ENCODE measurements around the gene C1QL2.

The C1QL2 gene

GRCh38 chr2:119136093-119136492 lies 22.5 kb downstream of the C1QL2 start:
- peak; percentile 66 for DNase-seq

DNA sequence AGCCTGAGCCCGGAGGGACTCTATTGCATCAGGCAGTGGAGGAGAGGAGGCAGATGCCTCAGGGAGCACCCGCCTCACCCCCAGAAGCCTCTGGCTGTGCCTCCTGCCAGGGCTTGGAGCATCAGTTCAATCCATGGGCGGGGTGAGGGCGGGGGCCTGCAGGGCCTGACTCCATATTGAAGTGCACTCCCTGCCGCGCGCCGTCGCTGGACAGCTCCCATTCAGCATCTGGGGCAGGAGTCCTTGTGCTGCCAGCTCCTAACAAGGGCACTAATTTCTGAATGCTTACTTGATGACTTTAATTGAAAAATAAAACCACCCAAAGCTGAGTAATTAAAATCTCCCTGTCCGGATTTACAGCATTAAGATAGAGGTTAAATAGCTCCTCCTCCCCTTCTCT lies 23.8 kb downstream of the C1QL2 start:
- no peak for DNase-seq

GRCh38 chr2:119126650-119127049 lies 31.9 kb downstream of the C1QL2 start:
- no peak for DNase-seq

DNA sequence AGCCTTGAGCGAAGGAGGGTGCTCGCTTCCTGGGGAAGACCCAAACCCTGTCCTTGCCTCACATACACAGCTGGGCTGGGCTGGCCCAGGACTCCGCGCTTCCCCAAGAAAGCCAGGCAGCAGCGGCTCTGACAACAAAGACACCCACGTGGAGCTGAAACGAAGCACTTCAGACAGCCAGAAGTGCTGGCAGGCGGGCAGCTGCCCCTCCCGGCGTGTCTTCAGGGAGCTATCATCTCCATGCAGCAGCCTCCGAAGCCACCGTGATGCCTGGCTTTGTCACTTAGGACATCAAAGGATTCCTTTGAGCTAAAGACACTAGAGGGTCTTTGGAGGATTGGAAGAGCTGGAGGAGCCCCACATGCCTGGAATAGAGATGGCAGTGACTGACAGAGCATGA lies 35.2 kb downstream of the C1QL2 start:
- no peak for DNase-seq

DNA sequence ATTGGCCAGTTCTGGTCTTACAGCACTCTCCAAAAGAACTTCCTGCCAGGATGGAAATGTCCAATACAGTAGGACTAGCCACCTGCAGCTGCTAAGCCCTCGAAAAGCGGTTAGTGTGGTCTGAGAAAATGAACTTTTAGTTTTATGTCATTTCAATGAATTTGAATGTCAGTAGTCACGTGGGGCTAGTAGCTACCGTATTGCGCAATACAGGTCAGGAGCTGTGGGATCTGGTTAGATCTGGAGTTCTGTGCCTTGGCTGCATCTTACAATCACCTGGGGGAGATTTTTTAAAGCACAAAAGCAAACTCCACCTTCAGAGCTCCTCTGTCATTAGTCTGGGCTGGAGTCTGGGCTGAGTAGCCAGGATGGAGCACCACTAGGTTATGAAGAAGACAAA lies 35.9 kb downstream of the C1QL2 start:
- no peak for DNase-seq

DNA sequence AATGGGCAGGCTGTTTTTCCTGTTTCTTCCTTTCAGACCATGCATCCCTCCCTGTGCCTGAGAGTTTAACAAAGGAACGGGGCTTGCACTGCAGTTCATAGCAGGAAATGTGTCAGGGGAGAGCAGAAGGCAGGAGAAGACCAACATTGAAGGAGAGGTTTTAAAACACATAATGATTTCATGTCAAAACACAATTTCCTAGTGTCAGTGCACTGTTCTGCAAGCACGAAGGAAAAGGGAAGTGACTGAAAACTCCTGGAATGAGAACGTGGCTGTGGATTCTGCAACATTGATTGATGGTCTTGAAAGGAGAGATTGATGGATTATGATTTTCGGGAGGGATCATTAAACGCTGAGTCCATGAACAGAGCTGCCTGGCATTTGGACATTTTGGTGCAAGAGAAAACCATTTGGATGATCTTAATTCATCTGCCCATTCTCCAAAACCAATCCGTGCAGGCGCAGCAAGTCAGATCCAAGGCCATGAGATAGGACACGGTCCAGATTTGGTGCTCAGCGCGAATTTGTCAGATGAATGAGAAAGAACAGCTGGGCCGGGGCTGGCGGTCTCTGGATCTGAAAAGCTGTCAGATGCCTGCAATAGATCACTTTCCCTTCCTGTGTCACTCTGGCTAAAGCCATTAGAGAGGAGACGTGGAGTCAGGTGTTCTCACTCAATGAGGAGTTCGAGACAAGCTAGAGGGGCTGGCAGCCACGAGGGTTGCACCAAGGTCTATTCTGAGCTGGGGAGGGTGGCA lies 38.4 kb downstream of the C1QL2 start:
- DNase-seq: no peak

DNA sequence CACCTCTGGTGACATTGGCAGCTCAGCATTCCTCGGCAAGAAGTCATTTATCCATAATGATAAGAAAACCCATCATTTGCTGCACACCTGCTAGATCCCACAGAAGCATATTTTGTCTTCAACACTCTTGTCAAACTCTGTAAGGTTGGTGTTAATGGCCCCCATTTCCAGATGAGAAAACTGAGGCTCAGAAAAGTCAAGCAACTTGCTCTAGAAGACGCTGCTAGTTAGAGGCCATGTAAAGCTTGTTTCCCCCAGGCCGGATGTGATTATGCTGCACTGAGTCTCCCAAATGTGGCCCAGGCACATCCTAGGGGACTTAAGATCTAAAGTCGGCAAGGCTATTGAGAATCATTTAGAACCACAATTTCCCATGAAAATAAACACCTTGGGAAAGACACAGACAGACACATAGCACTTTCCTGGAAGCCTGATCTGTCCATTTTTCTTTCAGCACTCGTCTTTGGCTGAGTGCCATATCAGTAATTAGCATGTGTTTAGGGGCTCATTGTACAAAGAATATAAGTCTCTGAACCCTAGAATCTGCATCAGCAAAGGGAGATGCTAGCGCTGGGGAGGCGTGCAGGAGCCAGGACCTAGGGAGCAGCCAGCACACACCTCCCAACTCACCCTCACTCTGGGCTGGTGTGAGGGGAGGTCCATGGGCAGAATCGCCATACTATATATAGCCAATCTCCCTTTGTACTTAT lies 39.3 kb downstream of the C1QL2 start:
- DNase-seq: no peak

DNA sequence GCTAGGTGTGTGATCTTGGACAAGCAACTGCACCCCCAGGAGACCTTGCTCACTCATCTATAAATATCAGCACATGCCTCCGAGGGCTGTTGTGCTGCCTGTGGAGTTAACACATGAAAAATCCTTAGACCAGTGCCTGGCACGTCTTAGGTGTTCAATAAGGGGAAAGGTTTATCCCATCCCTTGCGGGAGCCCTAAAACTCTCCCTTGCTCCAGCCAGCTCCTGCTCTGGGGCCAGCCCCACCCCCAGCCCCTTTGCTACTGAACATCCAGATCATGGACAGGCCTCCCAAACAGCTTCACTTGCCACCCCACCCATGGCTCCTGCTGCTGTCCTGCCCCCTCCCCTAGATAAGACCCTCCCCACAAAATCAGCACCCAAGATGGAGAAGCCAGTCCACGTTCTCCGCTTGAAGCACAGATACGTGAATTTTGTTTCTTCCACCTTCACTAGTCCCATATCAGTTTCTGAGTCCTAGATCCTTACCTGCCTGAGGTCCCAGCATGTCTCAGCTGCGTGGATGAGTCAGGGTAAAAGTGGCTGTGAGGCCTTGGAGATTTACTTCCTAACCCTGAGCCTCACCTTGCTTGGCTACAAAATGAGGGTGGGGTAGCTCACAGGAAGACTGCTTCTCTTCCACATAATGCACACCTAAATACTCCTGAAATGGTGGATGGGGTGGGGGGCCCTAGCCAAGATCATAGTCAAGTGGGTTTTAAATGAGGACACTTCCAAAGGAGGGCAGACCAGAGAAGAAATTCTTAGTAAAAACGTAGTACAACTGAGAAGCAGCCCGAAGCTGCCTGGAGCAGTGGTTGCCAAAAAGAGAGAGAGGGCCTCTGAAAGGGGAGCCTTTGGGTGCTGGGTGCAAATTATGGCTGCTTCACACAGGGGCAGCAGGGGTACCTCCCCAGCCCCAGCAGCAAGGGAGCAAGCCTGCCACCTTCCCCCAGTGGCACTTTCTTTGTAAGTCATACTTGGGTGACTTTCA lies 40.4 kb downstream of the C1QL2 start:
- DNase-seq: no peak

DNA sequence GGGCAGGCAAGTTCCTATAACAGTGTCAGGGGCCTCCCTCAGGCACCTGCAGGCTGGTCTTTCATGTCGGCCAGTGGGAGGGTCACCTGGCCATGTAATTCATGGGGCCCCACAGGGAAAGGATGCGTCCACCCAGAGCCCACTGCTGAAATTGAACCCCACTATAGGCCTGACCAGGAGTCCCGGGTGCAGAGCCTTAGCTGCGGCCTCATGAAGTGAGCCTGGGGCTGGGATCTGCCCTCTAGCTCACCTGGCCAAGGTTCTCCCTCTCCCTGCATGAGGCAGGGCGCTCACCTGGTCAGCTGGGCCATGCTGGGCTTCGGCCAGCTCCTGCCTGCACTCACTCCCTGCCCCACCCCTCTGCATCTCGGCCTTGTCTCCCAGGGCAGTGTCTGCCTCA lies 41.1 kb downstream of the C1QL2 start:
- no peak for DNase-seq

GRCh38 chr2:119116411-119117295 lies 41.9 kb downstream of the C1QL2 start:
- DNase-seq: no peak

- no peak for DNase-seq
Observed at GRCh38 chr2:119114266-119114665, 44.3 kb downstream of the C1QL2 start.

GRCh38 chr2:119113489-119113770 lies 45.1 kb downstream of the C1QL2 start:
- no peak for DNase-seq

GRCh38 chr2:119112770-119113488 lies 45.6 kb downstream of the C1QL2 start:
- no peak for DNase-seq

GRCh38 chr2:119112230-119112629 lies 46.3 kb downstream of the C1QL2 start:
- DNase-seq: no peak

DNA sequence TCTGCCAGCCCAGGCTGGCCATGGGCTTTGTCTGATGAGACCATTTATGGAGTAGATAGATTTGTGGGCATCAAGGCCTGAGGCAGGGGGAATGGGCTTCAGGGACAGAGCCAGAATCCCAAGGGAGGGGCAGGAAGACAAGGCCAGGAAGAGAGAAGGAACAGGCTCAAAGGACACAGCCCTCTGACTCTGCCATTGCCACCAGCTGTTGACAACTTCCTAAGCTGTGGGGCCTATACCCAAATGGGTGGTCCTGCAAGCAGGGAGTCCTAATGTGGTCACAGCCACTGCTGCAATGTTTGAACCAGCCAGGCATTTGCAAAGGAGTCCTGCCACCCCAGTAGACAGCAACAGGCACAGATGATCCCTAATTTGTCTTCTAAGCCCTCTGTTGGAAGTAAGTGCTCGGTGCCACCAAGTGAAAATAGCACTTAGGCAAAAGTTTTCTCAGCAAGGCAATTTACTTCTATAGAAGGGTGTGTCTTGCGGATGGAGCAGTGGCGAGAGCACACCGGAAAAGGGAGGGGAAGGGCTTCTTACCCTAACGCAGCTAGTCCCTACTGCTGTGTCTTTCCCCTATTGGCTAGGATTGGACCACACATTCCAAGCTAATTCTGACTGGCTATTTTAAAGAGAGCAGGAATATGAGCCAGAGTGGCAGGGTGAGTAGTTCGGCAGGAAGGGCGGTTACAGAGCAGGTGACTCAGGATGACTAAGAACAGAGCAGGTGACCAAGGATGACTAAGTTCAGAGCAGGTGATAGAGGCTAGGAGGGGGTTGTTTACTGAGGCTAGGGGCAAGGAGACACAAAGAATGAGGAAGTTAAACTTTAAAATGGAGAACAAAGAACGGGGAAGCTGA lies 47.2 kb downstream of the C1QL2 start:
- DNase-seq: no peak

GRCh38 chr2:119109866-119110265 lies 48.7 kb downstream of the C1QL2 start:
- DNase-seq: no peak

DNA sequence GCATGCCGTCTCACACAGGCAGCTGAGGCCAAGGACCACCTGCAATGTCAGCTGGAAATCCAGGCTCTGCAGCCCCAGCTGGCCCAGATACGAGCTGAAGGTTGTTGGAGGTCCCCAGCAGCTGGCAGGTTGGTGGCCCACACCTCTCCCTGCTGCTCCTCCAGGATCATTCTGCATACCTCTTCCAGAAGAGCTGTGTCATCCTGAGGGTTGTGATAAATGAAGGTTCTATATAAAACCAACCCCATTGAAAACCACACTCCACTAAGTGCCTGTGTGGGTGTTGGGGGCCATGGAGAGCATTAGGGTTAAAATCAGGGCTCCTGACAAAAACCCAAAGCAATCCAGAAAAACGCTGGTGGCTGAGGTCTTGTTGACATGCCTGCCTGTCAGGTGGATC lies 50.4 kb downstream of the C1QL2 start:
- DNase-seq: no peak

GRCh38 chr2:119106301-119106897 lies 52.2 kb downstream of the C1QL2 start:
- DNase-seq: no peak

Data from NCI-H510A treated with DMSO at 0.1 percent for 48 hours (cell line).